Mesothelial cell of epicardium (in vitro differentiated cells): Measurements from ENCODE around the gene APOBEC3B. TPM values are rescaled to one million over a fixed set of nuclear protein-coding genes. Genes with fewer than 3 reads are reported as not detected.

ENCODE experiments used
- DNase-seq, 2 experiments: peaks; one replicate each; pipeline ENCODE4 v3.0.0; 2021; ENCODE audit warnings: low spot score in 2 of 2; ENCODE audit not compliant: unreplicated experiment in 2 of 2
- H3K27ac Mint-ChIP-seq: 2 replicates; pipeline ENCODE4 v1.8.0; 2021; ENCODE audit warnings: mixed read lengths
- H3K27me3 Mint-ChIP-seq: 2 replicates; pipeline ENCODE4 v1.8.0; 2021; ENCODE audit warnings: low read depth, mixed read lengths
- H3K36me3 Mint-ChIP-seq: 2 replicates; pipeline ENCODE4 v1.8.0; 2021; ENCODE audit warnings: mixed read lengths
- H3K4me1 Mint-ChIP-seq: 2 replicates; pipeline ENCODE4 v1.8.0; 2021; ENCODE audit warnings: mixed read lengths
- H3K4me3 Mint-ChIP-seq: 2 replicates; pipeline ENCODE4 v1.8.0; 2021; ENCODE audit warnings: mild to moderate bottlenecking, moderate library complexity, mixed read lengths
- H3K9me3 Mint-ChIP-seq: 2 replicates; pipeline ENCODE4 v1.8.0; 2021; ENCODE audit warnings: mixed read lengths
- CTCF ChIP-seq: fragments of 200-600 bp; sonication (generic); IDR thresholded peaks from one replicate; pipeline ENCODE4 v1.5.0; 2021; ENCODE audit warnings: antibody characterized with exemption; ENCODE audit not compliant: unreplicated experiment
- total RNA-seq: library from RNA; stranded (reverse); gene quantifications from 3 replicates; pipeline ENCODE4 v1.2.1, GENCODE V29; 2021

APOBEC3B gene
- total RNA-seq, 1 donor from 2014 or later: 4.3 TPM

- Mint-ChIP-seq H3K9me3 (no peaks in the 10 kb centered on the region), H3K27ac (peak overlapping the region; percentile 32), H3K4me1 (peaks cover 7% of the 10 kb centered on the region), H3K27me3 (peaks cover 7% of the 10 kb centered on the region), H3K4me3 (no peak overlapping the region), H3K36me3 (no peaks in the 10 kb centered on the region)
- TF ChIP-seq CTCF: no peak
- DNase-seq: no peak
Observed at GRCh38 chr22:38963872-38964271, 18.3 kb upstream of the APOBEC3B start.

GRCh38 chr22:38964306-38964705, 17.8 kb upstream of the APOBEC3B start:
- DNase-seq: no peak
- TF ChIP-seq CTCF: no peak
- Mint-ChIP-seq H3K9me3 (no peaks in the 10 kb centered on the region), H3K4me1 (peaks cover 7% of the 10 kb centered on the region), H3K36me3 (no peaks in the 10 kb centered on the region), H3K4me3 (no peak overlapping the region), H3K27me3 (peaks cover 6% of the 10 kb centered on the region), H3K27ac (no peak overlapping the region)

GRCh38 chr22:38964989-38965388, 17.2 kb upstream of the APOBEC3B start:
- Mint-ChIP-seq H3K9me3 (no peaks in the 10 kb centered on the region), H3K27ac (no peak overlapping the region), H3K4me3 (no peak overlapping the region), H3K36me3 (no peaks in the 10 kb centered on the region), H3K27me3 (peaks cover 6% of the 10 kb centered on the region), H3K4me1 (peaks cover 7% of the 10 kb centered on the region)
- no peak for DNase-seq
- TF ChIP-seq CTCF: no peak

GRCh38 chr22:38965614-38966379, 16.4 kb upstream of the APOBEC3B start:
- Mint-ChIP-seq H3K36me3 (no peaks in the 10 kb centered on the region), H3K27me3 (peaks cover 11% of the 10 kb centered on the region), H3K4me3 (no peak overlapping the region), H3K4me1 (peaks cover 7% of the 10 kb centered on the region), H3K27ac (no peak overlapping the region), H3K9me3 (no peaks in the 10 kb centered on the region)
- no peak for TF ChIP-seq CTCF
- DNase-seq: no peak

GRCh38 chr22:38966380-38966702, 15.8 kb upstream of the APOBEC3B start:
- no peak for TF ChIP-seq CTCF
- no peaks in the 10 kb centered on the region for H3K9me3 Mint-ChIP-seq
- peaks cover 7% of the 10 kb centered on the region for H3K4me1 Mint-ChIP-seq
- H3K27me3 Mint-ChIP-seq: peaks cover 15% of the 10 kb centered on the region
- no peaks in the 10 kb centered on the region for H3K36me3 Mint-ChIP-seq
- DNase-seq: no peak
- H3K4me3 Mint-ChIP-seq: no peak overlapping the region
- no peak overlapping the region for H3K27ac Mint-ChIP-seq
